ENCODE results near the gene INHA. TPM values are rescaled to one million over a fixed set of nuclear protein-coding genes. Genes with fewer than 3 reads are reported as not detected.

Gene INHA
- total RNA-seq, 1 donor from 2014 or later: 0.52 TPM

- no peaks in the 10 kb centered on the region for H3K4me1 Mint-ChIP-seq (ENCODE audit: low read depth, unreplicated experiment)
- Histone ChIP-seq H3K4me2 (ENCODE audit: low read length) (no peak overlapping the region), H3K27ac (ENCODE audit: low read depth, low read length) (no peak overlapping the region), H3K9me3 (ENCODE audit: insufficient read depth, low read depth, low read length) (no peaks in the 10 kb centered on the region), H4K20me1 (ENCODE audit: insufficient read depth, low read length) (no peaks in the 10 kb centered on the region), H3K27me3 (ENCODE audit: insufficient read depth, low read length) (peaks cover 4% of the 10 kb centered on the region), H3K79me2 (ENCODE audit: insufficient read depth, low read length) (no peaks in the 10 kb centered on the region), H3K4me3 (ENCODE audit: insufficient read depth, low read depth, low read length) (no peak overlapping the region), H3K9ac (ENCODE audit: low read length) (no peak overlapping the region), H3K36me3 (ENCODE audit: insufficient read depth, low read length) (no peaks in the 10 kb centered on the region), H3K4me1 (ENCODE audit: insufficient read depth, low read length) (no peaks in the 10 kb centered on the region), H2AFZ (ENCODE audit: low read depth, low read length) (no peak overlapping the region)
- H3K4me3 Mint-ChIP-seq (ENCODE audit: unreplicated experiment): no peak overlapping the region
- no peak overlapping the region for H3K27ac Mint-ChIP-seq (ENCODE audit: unreplicated experiment)
- TF ChIP-seq CTCF (IDR thresholded peaks at IDR 0.05; ENCODE audit: insufficient read depth, low read depth, low read length): no peak
- no peak for TF ChIP-seq EZH2 (IDR thresholded peaks at IDR 0.05; ENCODE audit: insufficient read depth, low read length)
- peaks cover 37% of the 10 kb centered on the region for H3K27me3 Mint-ChIP-seq (ENCODE audit: low read depth, unreplicated experiment)
- FAIRE-seq (no peak), DNase-seq (ENCODE audit: low read depth) (no peak)
- no peaks in the 10 kb centered on the region for H3K36me3 Mint-ChIP-seq (ENCODE audit: low read depth, unreplicated experiment)
- H3K9me3 Mint-ChIP-seq (ENCODE audit: unreplicated experiment): no peaks in the 10 kb centered on the region
Observed at GRCh38 chr2:219622472-219622871, 50.4 kb downstream of the INHA start.

DNA sequence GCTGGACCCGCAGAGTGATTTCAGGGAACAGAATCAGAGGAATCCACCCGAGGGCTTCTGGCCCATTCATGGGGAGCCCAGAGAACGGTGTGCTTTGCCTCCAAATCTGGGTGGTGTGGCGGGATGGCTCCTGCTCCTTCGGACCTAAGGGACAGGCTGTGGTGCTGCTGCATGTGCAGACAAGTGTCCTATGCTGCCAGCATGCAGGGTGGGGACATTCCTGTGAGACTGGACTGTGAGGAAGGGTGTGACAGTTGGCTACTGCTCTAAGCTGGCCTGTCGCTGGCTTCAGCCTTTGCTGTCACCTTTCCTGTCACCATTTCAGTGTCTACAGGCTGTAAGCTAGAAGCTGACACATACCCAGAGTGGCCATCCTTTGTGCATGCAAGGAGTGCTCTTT is 52.5 kb downstream of the INHA start:
- H4K20me1 ChIP-seq (ENCODE audit: insufficient read depth, low read length): no peaks in the 10 kb centered on the region
- H3K9me3 Mint-ChIP-seq (ENCODE audit: unreplicated experiment): no peaks in the 10 kb centered on the region
- peaks cover 37% of the 10 kb centered on the region for H3K27me3 Mint-ChIP-seq (ENCODE audit: low read depth, unreplicated experiment)
- DNase-seq (ENCODE audit: low read depth) (no peak), FAIRE-seq (no peak)
- H3K4me2 ChIP-seq (ENCODE audit: low read length): no peak overlapping the region
- H3K4me3 ChIP-seq (ENCODE audit: insufficient read depth, low read depth, low read length): no peak overlapping the region
- TF ChIP-seq CTCF (IDR thresholded peaks at IDR 0.05; ENCODE audit: insufficient read depth, low read depth, low read length): no peak
- no peak for TF ChIP-seq EZH2 (IDR thresholded peaks at IDR 0.05; ENCODE audit: insufficient read depth, low read length)
- H3K27ac Mint-ChIP-seq (ENCODE audit: unreplicated experiment): no peak overlapping the region
- H3K36me3 ChIP-seq (ENCODE audit: insufficient read depth, low read length): no peaks in the 10 kb centered on the region
- no peak overlapping the region for H3K4me3 Mint-ChIP-seq (ENCODE audit: unreplicated experiment)
- H3K36me3 Mint-ChIP-seq (ENCODE audit: low read depth, unreplicated experiment): no peaks in the 10 kb centered on the region
- H3K9me3 ChIP-seq (ENCODE audit: insufficient read depth, low read depth, low read length): no peaks in the 10 kb centered on the region
- no peaks in the 10 kb centered on the region for H3K4me1 ChIP-seq (ENCODE audit: insufficient read depth, low read length)
- no peak overlapping the region for H3K27ac ChIP-seq (ENCODE audit: low read depth, low read length)
- no peak overlapping the region for H3K9ac ChIP-seq (ENCODE audit: low read length)
- peaks cover 8% of the 10 kb centered on the region for H3K79me2 ChIP-seq (ENCODE audit: insufficient read depth, low read length)
- H3K27me3 ChIP-seq (ENCODE audit: insufficient read depth, low read length): peaks cover 4% of the 10 kb centered on the region
- no peak overlapping the region for H2AFZ ChIP-seq (ENCODE audit: low read depth, low read length)
- no peaks in the 10 kb centered on the region for H3K4me1 Mint-ChIP-seq (ENCODE audit: low read depth, unreplicated experiment)

- Histone ChIP-seq H3K36me3 (ENCODE audit: insufficient read depth, low read length) (no peaks in the 10 kb centered on the region), H3K79me2 (ENCODE audit: insufficient read depth, low read length) (peaks cover 8% of the 10 kb centered on the region), H2AFZ (ENCODE audit: low read depth, low read length) (no peak overlapping the region), H3K27me3 (ENCODE audit: insufficient read depth, low read length) (peaks cover 4% of the 10 kb centered on the region), H3K9me3 (ENCODE audit: insufficient read depth, low read depth, low read length) (no peaks in the 10 kb centered on the region), H3K4me3 (ENCODE audit: insufficient read depth, low read depth, low read length) (no peak overlapping the region), H3K4me2 (ENCODE audit: low read length) (no peak overlapping the region), H4K20me1 (ENCODE audit: insufficient read depth, low read length) (no peaks in the 10 kb centered on the region), H3K9ac (ENCODE audit: low read length) (no peak overlapping the region), H3K4me1 (ENCODE audit: insufficient read depth, low read length) (no peaks in the 10 kb centered on the region), H3K27ac (ENCODE audit: low read depth, low read length) (no peak overlapping the region)
- Mint-ChIP-seq H3K4me1 (ENCODE audit: low read depth, unreplicated experiment) (no peaks in the 10 kb centered on the region), H3K4me3 (ENCODE audit: unreplicated experiment) (no peak overlapping the region), H3K36me3 (ENCODE audit: low read depth, unreplicated experiment) (no peaks in the 10 kb centered on the region), H3K27me3 (ENCODE audit: low read depth, unreplicated experiment) (peaks cover 37% of the 10 kb centered on the region), H3K9me3 (ENCODE audit: unreplicated experiment) (no peaks in the 10 kb centered on the region), H3K27ac (ENCODE audit: unreplicated experiment) (no peak overlapping the region)
- DNase-seq (ENCODE audit: low read depth) (no peak), FAIRE-seq (no peak)
- TF ChIP-seq EZH2 (IDR thresholded peaks at IDR 0.05; ENCODE audit: insufficient read depth, low read length) (no peak), CTCF (IDR thresholded peaks at IDR 0.05; ENCODE audit: insufficient read depth, low read depth, low read length) (no peak)
Observed at GRCh38 chr2:219625179-219625578, 53.1 kb downstream of the INHA start.

Small RNA genes lying within 50 kb of the gene (microRNA-seq; reads per million reads assigned to microRNA genes)
- gene MIR3132: 1.9 reads per million

Other genes with a start within 250 kb of the INHA start
- gene RESP18, start 239.6 kb upstream of the INHA start, total RNA-seq: not detected in 2 replicates
- gene DNPEP, start 184.4 kb upstream of the INHA start, total RNA-seq: 44.8 and 53.9 TPM in 2 replicates
- gene DES, start 153.9 kb upstream of the INHA start, total RNA-seq: 5.2 and 5.4 TPM in 2 replicates
- 71.2 and 76.1 TPM in 2 replicates for gene SPEG, start 137.5 kb upstream of the INHA start, total RNA-seq
- 49.5 and 55.3 TPM in 2 replicates for gene GMPPA, start 73.4 kb upstream of the INHA start, total RNA-seq
- 0.39 and 0.70 TPM in 2 replicates for gene ASIC4, start 57.8 kb upstream of the INHA start, total RNA-seq
- 151 and 163 TPM in 2 replicates for gene CHPF, start 28.5 kb upstream of the INHA start, total RNA-seq
- gene TMEM198, start 28.3 kb upstream of the INHA start, total RNA-seq: 3.8 TPM in 2 replicates
- 77.5 and 88.1 TPM in 2 replicates for gene OBSL1, start 771 bp upstream of the INHA start, total RNA-seq
- gene STK11IP, start 25.5 kb downstream of the INHA start, total RNA-seq: 24.9 TPM in 2 replicates
- gene SLC4A3, start 55.3 kb downstream of the INHA start, total RNA-seq: 10.9 and 11.2 TPM in 2 replicates

Measured in astrocyte (in vitro differentiated cells and primary cell).